ENCODE results near the gene MFSD1. TPM values are rescaled to one million over a fixed set of nuclear protein-coding genes. Genes with fewer than 3 reads are reported as not detected.

Gene MFSD1
- total RNA-seq, 1 donor from 2014 or later: 24.8 TPM

DNA sequence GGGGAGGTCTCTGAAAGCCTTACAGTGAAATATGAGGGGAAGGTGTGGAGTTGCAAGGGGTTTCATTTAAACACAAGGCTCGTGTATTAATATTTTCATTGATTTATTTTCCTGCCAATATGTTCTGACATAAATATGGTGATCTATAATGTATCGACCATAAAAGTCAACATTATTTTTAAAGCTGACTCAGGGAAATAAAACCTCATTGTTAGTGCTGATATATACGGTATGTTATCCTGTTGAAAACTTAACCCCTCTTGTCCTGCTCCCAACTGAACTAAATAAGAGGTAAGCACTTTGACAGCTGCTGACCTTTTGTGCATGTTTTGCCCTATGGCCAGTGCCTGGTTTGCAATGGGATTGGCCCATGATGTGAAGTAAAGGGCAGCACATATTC is 47.9 kb downstream of the MFSD1 start:
- no peak for DNase-seq (ENCODE audit: low spot score)
- Mint-ChIP-seq H3K4me3 (ENCODE audit: unreplicated experiment) (no peak overlapping the region), H3K9me3 (ENCODE audit: unreplicated experiment) (no peaks in the 10 kb centered on the region), H3K27me3 (ENCODE audit: unreplicated experiment) (peaks cover 1% of the 10 kb centered on the region), H3K27ac (ENCODE audit: unreplicated experiment) (no peak overlapping the region), H3K4me1 (ENCODE audit: unreplicated experiment) (peaks cover 9% of the 10 kb centered on the region), H3K36me3 (ENCODE audit: low read depth, unreplicated experiment) (no peaks in the 10 kb centered on the region)
- TF ChIP-seq, protein P1, sequence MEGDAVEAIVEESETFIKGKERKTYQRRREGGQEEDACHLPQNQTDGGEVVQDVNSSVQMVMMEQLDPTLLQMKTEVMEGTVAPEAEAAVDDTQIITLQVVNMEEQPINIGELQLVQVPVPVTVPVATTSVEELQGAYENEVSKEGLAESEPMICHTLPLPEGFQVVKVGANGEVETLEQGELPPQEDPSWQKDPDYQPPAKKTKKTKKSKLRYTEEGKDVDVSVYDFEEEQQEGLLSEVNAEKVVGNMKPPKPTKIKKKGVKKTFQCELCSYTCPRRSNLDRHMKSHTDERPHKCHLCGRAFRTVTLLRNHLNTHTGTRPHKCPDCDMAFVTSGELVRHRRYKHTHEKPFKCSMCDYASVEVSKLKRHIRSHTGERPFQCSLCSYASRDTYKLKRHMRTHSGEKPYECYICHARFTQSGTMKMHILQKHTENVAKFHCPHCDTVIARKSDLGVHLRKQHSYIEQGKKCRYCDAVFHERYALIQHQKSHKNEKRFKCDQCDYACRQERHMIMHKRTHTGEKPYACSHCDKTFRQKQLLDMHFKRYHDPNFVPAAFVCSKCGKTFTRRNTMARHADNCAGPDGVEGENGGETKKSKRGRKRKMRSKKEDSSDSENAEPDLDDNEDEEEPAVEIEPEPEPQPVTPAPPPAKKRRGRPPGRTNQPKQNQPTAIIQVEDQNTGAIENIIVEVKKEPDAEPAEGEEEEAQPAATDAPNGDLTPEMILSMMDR (IDR thresholded peaks at IDR 0.05; ENCODE audit: unreplicated experiment): no peak

DNA sequence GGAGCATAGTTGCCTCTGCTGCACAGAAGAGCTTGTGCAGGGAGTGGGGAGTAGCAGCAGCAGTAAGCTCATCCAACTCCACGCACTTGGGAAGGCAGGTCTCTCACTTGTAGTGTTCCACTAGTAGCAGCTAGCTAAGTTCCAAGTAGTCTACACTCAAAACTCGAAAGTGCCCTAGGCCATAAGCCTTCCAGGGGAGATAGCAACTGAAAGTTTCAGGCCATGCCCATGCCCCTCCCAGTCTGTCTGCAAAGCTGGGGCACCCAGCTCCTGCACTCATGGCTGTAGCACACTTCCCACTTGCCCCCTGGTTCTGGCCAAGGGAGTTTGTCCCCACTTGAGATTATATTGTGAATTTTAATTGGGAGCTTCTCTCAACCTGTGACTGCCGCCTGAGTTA is 57.5 kb downstream of the MFSD1 start:
- Mint-ChIP-seq H3K4me3 (ENCODE audit: unreplicated experiment) (no peak overlapping the region), H3K36me3 (ENCODE audit: low read depth, unreplicated experiment) (no peaks in the 10 kb centered on the region), H3K27me3 (ENCODE audit: unreplicated experiment) (no peaks in the 10 kb centered on the region), H3K4me1 (ENCODE audit: unreplicated experiment) (no peaks in the 10 kb centered on the region), H3K27ac (ENCODE audit: unreplicated experiment) (no peak overlapping the region), H3K9me3 (ENCODE audit: unreplicated experiment) (no peaks in the 10 kb centered on the region)
- TF ChIP-seq, protein P1 (IDR thresholded peaks at IDR 0.05; ENCODE audit: unreplicated experiment): no peak
- DNase-seq (ENCODE audit: low spot score): no peak

DNA sequence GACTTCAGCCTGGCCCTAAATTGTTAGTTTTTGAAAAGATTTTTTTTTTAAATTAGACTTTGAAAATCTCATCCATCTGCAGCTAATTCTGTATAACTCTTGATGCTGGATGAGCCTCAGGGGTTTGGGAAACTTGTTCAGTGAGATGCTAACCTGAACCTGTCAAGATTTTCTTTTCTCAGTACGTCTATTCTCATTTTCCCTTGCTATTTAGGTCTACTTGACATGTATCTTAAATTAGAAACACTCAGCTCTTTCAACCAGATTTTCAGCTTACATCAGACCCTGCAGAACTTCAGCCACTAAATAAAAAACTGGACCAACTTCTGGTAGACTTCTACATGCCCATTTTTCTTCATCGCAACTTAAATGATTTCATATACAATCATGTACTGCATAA is 61.4 kb downstream of the MFSD1 start:
- H3K4me1 Mint-ChIP-seq (ENCODE audit: unreplicated experiment): peaks cover 3% of the 10 kb centered on the region
- TF ChIP-seq, protein P1 (IDR thresholded peaks at IDR 0.05; ENCODE audit: unreplicated experiment): no peak
- H3K27me3 Mint-ChIP-seq (ENCODE audit: unreplicated experiment): no peaks in the 10 kb centered on the region
- H3K36me3 Mint-ChIP-seq (ENCODE audit: low read depth, unreplicated experiment): no peaks in the 10 kb centered on the region
- DNase-seq (ENCODE audit: low spot score): no peak
- H3K27ac Mint-ChIP-seq (ENCODE audit: unreplicated experiment): no peak overlapping the region
- H3K4me3 Mint-ChIP-seq (ENCODE audit: unreplicated experiment): no peak overlapping the region
- H3K9me3 Mint-ChIP-seq (ENCODE audit: unreplicated experiment): no peaks in the 10 kb centered on the region

DNA sequence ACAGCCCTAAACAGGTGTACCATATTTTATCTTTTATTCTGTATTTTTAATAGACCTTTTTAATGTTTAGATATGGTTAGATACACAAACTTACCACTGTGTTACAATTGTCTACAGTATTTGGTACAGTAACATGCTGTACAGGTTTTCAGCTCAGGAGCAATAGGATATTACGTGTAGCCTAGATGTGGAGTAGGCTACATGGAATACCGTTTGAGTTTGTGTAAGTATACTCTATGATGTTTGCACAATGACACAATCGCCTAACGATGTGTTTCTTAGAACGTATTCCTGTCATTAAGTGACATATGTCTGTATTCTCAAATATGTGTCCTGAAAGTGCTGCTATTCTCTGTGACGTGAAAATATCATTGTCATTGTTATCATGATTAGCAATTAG is 62.6 kb downstream of the MFSD1 start:
- H3K36me3 Mint-ChIP-seq (ENCODE audit: low read depth, unreplicated experiment): no peaks in the 10 kb centered on the region
- no peak for DNase-seq (ENCODE audit: low spot score)
- no peak overlapping the region for H3K4me3 Mint-ChIP-seq (ENCODE audit: unreplicated experiment)
- TF ChIP-seq, protein P1 (IDR thresholded peaks at IDR 0.05; ENCODE audit: unreplicated experiment): no peak
- H3K9me3 Mint-ChIP-seq (ENCODE audit: unreplicated experiment): no peaks in the 10 kb centered on the region
- H3K27me3 Mint-ChIP-seq (ENCODE audit: unreplicated experiment): peaks cover 3% of the 10 kb centered on the region
- H3K27ac Mint-ChIP-seq (ENCODE audit: unreplicated experiment): no peak overlapping the region
- peaks cover 3% of the 10 kb centered on the region for H3K4me1 Mint-ChIP-seq (ENCODE audit: unreplicated experiment)

DNA sequence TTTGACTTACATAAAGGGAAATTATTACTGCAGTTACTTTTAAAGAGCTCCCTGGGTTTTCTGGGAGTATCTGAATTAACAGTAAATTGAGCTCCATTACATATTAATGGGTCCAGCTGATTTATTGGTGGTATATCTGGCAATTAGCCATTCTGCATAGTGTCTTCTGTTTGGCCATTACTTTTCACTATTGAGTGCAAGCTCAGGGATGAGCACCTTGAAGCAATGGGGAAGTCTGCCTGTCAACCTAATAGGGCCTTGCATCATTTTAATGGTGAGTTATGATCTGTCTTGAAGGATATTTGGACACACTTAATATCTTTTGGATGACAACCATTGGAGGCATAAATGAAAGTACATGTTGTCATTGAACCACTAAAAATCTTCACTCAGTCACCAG is 73.8 kb downstream of the MFSD1 start:
- DNase-seq (ENCODE audit: low spot score): no peak
- Mint-ChIP-seq H3K27me3 (ENCODE audit: unreplicated experiment) (peaks cover 2% of the 10 kb centered on the region), H3K27ac (ENCODE audit: unreplicated experiment) (no peak overlapping the region), H3K9me3 (ENCODE audit: unreplicated experiment) (no peaks in the 10 kb centered on the region), H3K4me1 (ENCODE audit: unreplicated experiment) (no peaks in the 10 kb centered on the region), H3K36me3 (ENCODE audit: low read depth, unreplicated experiment) (no peaks in the 10 kb centered on the region), H3K4me3 (ENCODE audit: unreplicated experiment) (no peak overlapping the region)
- TF ChIP-seq, protein P1 (IDR thresholded peaks at IDR 0.05; ENCODE audit: unreplicated experiment): no peak

Other genes starting within 250 kb of the MFSD1 start
- 59.8 TPM for gene MLF1, start 230.9 kb upstream of the MFSD1 start, total RNA-seq (ENCODE audit: unreplicated experiment)
- gene GFM1, start 157.5 kb upstream of the MFSD1 start, total RNA-seq (ENCODE audit: unreplicated experiment): 71.2 TPM
- 70.6 TPM for gene LXN, start 129.4 kb upstream of the MFSD1 start, total RNA-seq (ENCODE audit: unreplicated experiment)
- gene RARRES1, start 69.6 kb upstream of the MFSD1 start, total RNA-seq (ENCODE audit: unreplicated experiment): not detected